Measurements from ENCODE around the gene RIMBP2.

Gene RIMBP2

DNA sequence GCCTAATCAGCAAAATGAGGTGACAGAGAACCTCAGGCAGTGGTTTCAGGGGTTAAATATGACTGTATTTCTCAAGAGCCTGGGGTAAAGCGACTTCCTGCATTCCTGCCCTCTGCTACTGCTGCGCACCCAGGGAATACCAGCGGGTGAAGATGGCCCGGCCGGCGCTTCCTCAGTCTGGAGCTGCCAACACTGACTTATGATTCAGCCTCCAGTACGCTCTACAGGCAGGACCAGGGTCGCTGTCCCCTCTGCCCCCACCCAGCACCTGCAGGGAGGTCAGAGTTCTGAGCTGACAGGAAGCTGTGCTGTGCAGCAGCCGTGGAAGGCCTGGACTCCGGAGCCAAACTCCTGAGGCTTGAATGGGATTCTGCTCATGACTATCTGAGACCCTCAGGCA, 250.5 kb downstream of the RIMBP2 start:
- no peak overlapping the region for H3K4ac ChIP-seq (ENCODE audit: low read length)
- H3K4me1 ChIP-seq (ENCODE audit: control insufficient read depth in 2 of 2, insufficient read depth in 1 of 2, low read depth in 1 of 2, low read length in 2 of 2), result peaks cover 0 to 5% of the 10 kb centered on the region in 2 donors
- H2BK5ac ChIP-seq (ENCODE audit: low read length), result no peak overlapping the region
- H3K4me2 ChIP-seq (ENCODE audit: insufficient read depth, low read length, poor library complexity, severe bottlenecking), result no peak overlapping the region
- H3K23ac ChIP-seq (ENCODE audit: low read depth, low read length, poor library complexity), result no peak overlapping the region
- no peaks in the 10 kb centered on the region for H3K36me3 ChIP-seq (replicated peaks in 1 of 2; ENCODE audit: control insufficient read depth in 2 of 2, insufficient read depth in 2 of 2, low read length in 2 of 2)
- H3K27ac ChIP-seq (replicated peaks; ENCODE audit: low read length), result no peak overlapping the region
- no peaks in the 10 kb centered on the region for H3K79me1 ChIP-seq (ENCODE audit: low read depth, low read length)
- H2AFZ ChIP-seq (ENCODE audit: low read length), result no peak overlapping the region
- no peak overlapping the region for H3K18ac ChIP-seq (ENCODE audit: low read length)
- no peak overlapping the region for H2BK15ac ChIP-seq (ENCODE audit: low read length)
- H4K91ac ChIP-seq (ENCODE audit: low read depth, low read length, poor library complexity), result no peak overlapping the region
- no peak overlapping the region for H3K4me3 ChIP-seq (ENCODE audit: low read length in 2 of 2)
- no peak overlapping the region for H3K14ac ChIP-seq (ENCODE audit: low read length)
- no peak overlapping the region for H3K9ac ChIP-seq (ENCODE audit: low read depth, low read length, poor library complexity)
- no peak overlapping the region for H2BK120ac ChIP-seq (ENCODE audit: low read depth, low read length)
- H2BK12ac ChIP-seq (ENCODE audit: low read length), result no peak overlapping the region
- H3K27me3 ChIP-seq (ENCODE audit: control insufficient read depth in 3 of 3, insufficient read depth in 3 of 3, low read depth in 1 of 3, low read length in 3 of 3), result no peaks in the 10 kb centered on the region
- H2AK5ac ChIP-seq (ENCODE audit: low read depth, low read length), result no peak overlapping the region
- H3K9me3 ChIP-seq (replicated peaks in 1 of 2; ENCODE audit: control insufficient read depth in 2 of 2, insufficient read depth in 1 of 2, low read depth in 1 of 2, low read length in 2 of 2), result peaks cover 0 to 5% of the 10 kb centered on the region in 2 donors
- no CpG with 5 or more reads among the region's 10 CpGs for whole genome bisulfite sequencing, 2 donors (ENCODE audit: extremely low coverage in 2 of 2, insufficient read length in 2 of 2, insufficient replicate concordance in 1 of 2)
- no peak for DNase-seq (ENCODE audit: low spot score)
- no peak overlapping the region for H4K8ac ChIP-seq (ENCODE audit: low read depth, low read length)

DNA sequence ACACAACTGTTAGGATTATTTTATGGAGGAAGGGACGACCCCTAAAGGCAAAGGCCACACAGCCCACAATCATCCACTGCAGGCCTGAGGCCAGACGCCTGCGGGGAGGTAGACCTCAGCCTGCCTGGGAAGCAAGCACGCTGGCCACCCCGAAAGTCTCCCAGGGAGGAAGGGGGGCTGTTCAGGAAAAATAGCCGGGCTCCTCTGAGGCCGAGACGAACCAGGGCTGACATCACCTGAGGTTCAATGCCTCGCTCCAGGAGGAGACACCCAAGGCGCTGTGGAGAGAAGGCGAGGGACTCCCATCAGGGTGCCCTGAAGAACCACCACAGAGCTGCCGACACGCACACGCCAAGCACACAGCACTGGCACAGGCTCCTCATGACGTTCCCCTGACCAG, 251.1 kb downstream of the RIMBP2 start:
- no CpG with 5 or more reads among the region's 15 CpGs for WGBS, 2 donors (ENCODE audit: extremely low coverage in 2 of 2, insufficient read length in 2 of 2, insufficient replicate concordance in 1 of 2)
- Histone ChIP-seq H3K14ac (ENCODE audit: low read length) (no peak overlapping the region), H2AK5ac (ENCODE audit: low read depth, low read length) (no peak overlapping the region), H3K4me3 (ENCODE audit: low read length in 2 of 2) (no peak overlapping the region), H2BK12ac (ENCODE audit: low read length) (no peak overlapping the region), H2BK5ac (ENCODE audit: low read length) (no peak overlapping the region), H3K9me3 (replicated peaks in 1 of 2; ENCODE audit: control insufficient read depth in 2 of 2, insufficient read depth in 1 of 2, low read depth in 1 of 2, low read length in 2 of 2) (peaks cover 0 to 5% of the 10 kb centered on the region in 2 donors), H3K4me1 (ENCODE audit: control insufficient read depth in 2 of 2, insufficient read depth in 1 of 2, low read depth in 1 of 2, low read length in 2 of 2) (peaks cover 0 to 5% of the 10 kb centered on the region in 2 donors), H3K23ac (ENCODE audit: low read depth, low read length, poor library complexity) (no peak overlapping the region), H2AFZ (ENCODE audit: low read length) (no peak overlapping the region), H2BK15ac (ENCODE audit: low read length) (no peak overlapping the region), H4K8ac (ENCODE audit: low read depth, low read length) (no peak overlapping the region), H3K18ac (ENCODE audit: low read length) (peak overlapping the region; percentile 16), H4K91ac (ENCODE audit: low read depth, low read length, poor library complexity) (no peak overlapping the region), H3K79me1 (ENCODE audit: low read depth, low read length) (no peaks in the 10 kb centered on the region), H3K27me3 (ENCODE audit: control insufficient read depth in 3 of 3, insufficient read depth in 3 of 3, low read depth in 1 of 3, low read length in 3 of 3) (no peaks in the 10 kb centered on the region), H3K4ac (ENCODE audit: low read length) (no peak overlapping the region), H3K27ac (replicated peaks; ENCODE audit: low read length) (no peak overlapping the region), H3K9ac (ENCODE audit: low read depth, low read length, poor library complexity) (no peak overlapping the region), H3K36me3 (replicated peaks in 1 of 2; ENCODE audit: control insufficient read depth in 2 of 2, insufficient read depth in 2 of 2, low read length in 2 of 2) (no peaks in the 10 kb centered on the region), H2BK120ac (ENCODE audit: low read depth, low read length) (no peak overlapping the region), H3K4me2 (ENCODE audit: insufficient read depth, low read length, poor library complexity, severe bottlenecking) (no peak overlapping the region)
- DNase-seq (ENCODE audit: low spot score), result no peak

DNA sequence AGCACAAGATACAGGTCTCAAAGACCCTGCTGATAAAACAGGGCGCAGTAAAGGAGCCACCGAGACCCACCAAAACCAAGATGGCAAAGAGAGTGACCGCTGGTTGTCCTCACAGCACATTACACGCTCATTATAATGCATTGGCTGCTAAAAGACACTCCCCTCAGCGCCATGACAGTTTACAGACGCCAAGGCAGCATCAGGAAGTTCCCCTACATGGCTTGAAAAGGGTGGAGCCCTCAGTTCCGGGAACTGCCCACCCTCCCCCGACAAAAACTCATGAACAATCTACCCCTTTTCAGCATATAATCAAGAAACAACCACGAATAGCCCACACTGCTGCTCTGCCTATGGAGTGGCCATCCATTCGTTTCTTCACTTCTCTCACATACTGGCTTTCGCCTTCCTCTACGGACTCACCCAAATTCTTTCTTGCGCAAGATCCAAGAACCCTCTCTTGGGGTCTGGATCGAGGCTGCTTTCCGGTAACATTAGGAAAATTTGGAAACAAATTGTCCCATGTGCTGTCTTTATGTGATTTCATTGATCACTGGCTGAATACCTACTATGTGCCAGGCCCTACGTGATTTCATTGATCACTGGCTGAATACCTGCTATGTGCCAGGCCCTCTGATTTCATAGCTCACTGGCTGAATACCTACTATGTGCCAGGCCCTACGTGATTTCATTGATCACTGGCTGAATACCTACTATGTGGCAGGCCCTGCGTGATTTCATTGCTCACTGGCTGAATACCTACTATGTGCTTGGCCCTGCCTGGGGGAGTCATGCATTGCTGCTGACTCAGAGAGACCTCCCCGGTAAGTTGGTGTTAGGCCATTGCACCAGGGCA, 252.1 kb downstream of the RIMBP2 start:
- Histone ChIP-seq H2BK12ac (ENCODE audit: low read length) (no peak overlapping the region), H3K4me2 (ENCODE audit: insufficient read depth, low read length, poor library complexity, severe bottlenecking) (no peak overlapping the region), H2BK15ac (ENCODE audit: low read length) (no peak overlapping the region), H4K91ac (ENCODE audit: low read depth, low read length, poor library complexity) (no peak overlapping the region), H3K14ac (ENCODE audit: low read length) (no peak overlapping the region), H3K27me3 (ENCODE audit: control insufficient read depth in 3 of 3, insufficient read depth in 3 of 3, low read depth in 1 of 3, low read length in 3 of 3) (no peaks in the 10 kb centered on the region), H3K9me3 (replicated peaks in 1 of 2; ENCODE audit: control insufficient read depth in 2 of 2, insufficient read depth in 1 of 2, low read depth in 1 of 2, low read length in 2 of 2) (peaks cover 0 to 5% of the 10 kb centered on the region in 2 donors), H2AFZ (ENCODE audit: low read length) (no peak overlapping the region), H3K9ac (ENCODE audit: low read depth, low read length, poor library complexity) (no peak overlapping the region), H3K79me1 (ENCODE audit: low read depth, low read length) (no peaks in the 10 kb centered on the region), H2BK5ac (ENCODE audit: low read length) (no peak overlapping the region), H3K27ac (replicated peaks; ENCODE audit: low read length) (no peak overlapping the region), H4K8ac (ENCODE audit: low read depth, low read length) (no peak overlapping the region), H3K4ac (ENCODE audit: low read length) (no peak overlapping the region), H3K18ac (ENCODE audit: low read length) (no peak overlapping the region), H3K4me1 (ENCODE audit: control insufficient read depth in 2 of 2, insufficient read depth in 1 of 2, low read depth in 1 of 2, low read length in 2 of 2) (peaks cover 0 to 5% of the 10 kb centered on the region in 2 donors), H2BK120ac (ENCODE audit: low read depth, low read length) (no peak overlapping the region), H3K4me3 (ENCODE audit: low read length in 2 of 2) (no peak overlapping the region), H3K23ac (ENCODE audit: low read depth, low read length, poor library complexity) (no peak overlapping the region), H2AK5ac (ENCODE audit: low read depth, low read length) (no peak overlapping the region), H3K36me3 (replicated peaks in 1 of 2; ENCODE audit: control insufficient read depth in 2 of 2, insufficient read depth in 2 of 2, low read length in 2 of 2) (no peaks in the 10 kb centered on the region)
- no peak for DNase-seq (ENCODE audit: low spot score)
- no CpG with 5 or more reads among the region's 19 CpGs for WGBS, 2 donors (ENCODE audit: extremely low coverage in 2 of 2, insufficient read length in 2 of 2, insufficient replicate concordance in 1 of 2)

- Histone ChIP-seq H4K8ac (ENCODE audit: low read depth, low read length) (no peak overlapping the region), H3K79me1 (ENCODE audit: low read depth, low read length) (no peaks in the 10 kb centered on the region), H2BK5ac (ENCODE audit: low read length) (no peak overlapping the region), H2BK12ac (ENCODE audit: low read length) (no peak overlapping the region), H3K9me3 (replicated peaks in 1 of 2; ENCODE audit: control insufficient read depth in 2 of 2, insufficient read depth in 1 of 2, low read depth in 1 of 2, low read length in 2 of 2) (peaks cover 0 to 5% of the 10 kb centered on the region in 2 donors), H2AK5ac (ENCODE audit: low read depth, low read length) (no peak overlapping the region), H3K9ac (ENCODE audit: low read depth, low read length, poor library complexity) (no peak overlapping the region), H3K4me3 (ENCODE audit: low read length in 2 of 2) (no peak overlapping the region), H3K4me2 (ENCODE audit: insufficient read depth, low read length, poor library complexity, severe bottlenecking) (no peak overlapping the region), H3K4me1 (ENCODE audit: control insufficient read depth in 2 of 2, insufficient read depth in 1 of 2, low read depth in 1 of 2, low read length in 2 of 2) (peaks cover 0 to 5% of the 10 kb centered on the region in 2 donors), H3K18ac (ENCODE audit: low read length) (no peak overlapping the region), H3K23ac (ENCODE audit: low read depth, low read length, poor library complexity) (no peak overlapping the region), H4K91ac (ENCODE audit: low read depth, low read length, poor library complexity) (no peak overlapping the region), H3K14ac (ENCODE audit: low read length) (no peak overlapping the region), H3K36me3 (replicated peaks in 1 of 2; ENCODE audit: control insufficient read depth in 2 of 2, insufficient read depth in 2 of 2, low read length in 2 of 2) (no peaks in the 10 kb centered on the region), H3K27ac (replicated peaks; ENCODE audit: low read length) (no peak overlapping the region), H2AFZ (ENCODE audit: low read length) (no peak overlapping the region), H2BK15ac (ENCODE audit: low read length) (no peak overlapping the region), H3K4ac (ENCODE audit: low read length) (no peak overlapping the region), H2BK120ac (ENCODE audit: low read depth, low read length) (no peak overlapping the region), H3K27me3 (ENCODE audit: control insufficient read depth in 3 of 3, insufficient read depth in 3 of 3, low read depth in 1 of 3, low read length in 3 of 3) (no peaks in the 10 kb centered on the region)
- no CpG with 5 or more reads among the region's 9 CpGs for WGBS, 2 donors (ENCODE audit: extremely low coverage in 2 of 2, insufficient read length in 2 of 2, insufficient replicate concordance in 1 of 2)
- no peak for DNase-seq (ENCODE audit: low spot score)
Measured at GRCh38 chr12:130463275-130463658, 252.8 kb downstream of the RIMBP2 start.

All from neuronal stem cell (in vitro differentiated cells).